GM18498 (cell line): ENCODE data around the gene UNC5CL.
A peak's percentile ranks its signal among the peaks of the same experiment; 100 is the strongest.
"Not testable (repeated sequence)": the region's sequence is repeated elsewhere in the genome, so short reads cannot be mapped to it uniquely, and the experiment has no call there.

ENCODE experiments used
- ATAC-seq: cut with Tn5 transposase; IDR thresholded peaks from one replicate; pipeline ENCODE4 v1.9.1; 2021; ENCODE audit warnings: mild to moderate bottlenecking, moderate library complexity; ENCODE audit not compliant: unreplicated experiment

UNC5CL gene

GRCh38 chr6:41011673-41012072 is 27.3 kb downstream of the UNC5CL start:
- ATAC-seq: no peak

- ATAC-seq: no peak
These were observed 29.4 kb downstream of the UNC5CL start for GRCh38 chr6:41009669-41010068.

DNA sequence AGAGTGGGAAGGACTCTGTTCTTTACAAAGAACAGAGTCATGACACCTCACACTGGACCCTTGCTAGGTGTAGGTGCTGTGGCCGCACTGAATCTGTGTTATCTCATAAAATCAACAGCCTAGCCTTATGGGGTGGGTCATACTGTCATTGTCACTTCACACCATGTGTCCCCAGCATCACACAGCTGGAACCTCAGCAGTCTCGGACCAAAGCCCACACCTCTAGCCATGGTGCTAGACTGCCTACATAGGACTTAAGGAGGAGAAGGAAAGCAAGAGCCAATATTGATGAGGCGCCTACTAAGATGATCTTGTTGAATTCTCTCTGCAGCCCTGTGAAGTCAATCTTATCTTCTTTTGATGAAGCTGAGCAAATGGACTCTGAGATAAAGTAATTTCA is 31.0 kb downstream of the UNC5CL start:
- ATAC-seq: no peak

DNA sequence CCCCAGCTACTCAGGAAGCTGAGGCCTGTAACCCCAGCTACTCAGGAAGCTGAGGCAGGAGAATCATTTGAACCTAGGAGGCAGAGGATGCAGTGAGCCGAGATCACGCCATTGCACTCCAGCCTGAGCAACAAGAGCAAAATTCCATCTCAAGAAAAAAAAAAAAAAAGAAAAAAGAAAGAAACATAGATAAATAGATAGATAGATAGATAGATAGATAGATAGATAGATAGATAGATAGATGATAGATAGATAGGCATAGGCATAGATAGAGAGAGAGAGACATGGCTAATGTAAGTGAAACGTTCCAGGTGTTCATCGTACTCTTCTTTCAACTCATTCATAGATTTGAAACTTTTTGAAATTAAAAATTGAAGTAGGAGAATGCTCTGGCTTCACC is 32.0 kb downstream of the UNC5CL start:
- ATAC-seq: not testable (repeated sequence)

DNA sequence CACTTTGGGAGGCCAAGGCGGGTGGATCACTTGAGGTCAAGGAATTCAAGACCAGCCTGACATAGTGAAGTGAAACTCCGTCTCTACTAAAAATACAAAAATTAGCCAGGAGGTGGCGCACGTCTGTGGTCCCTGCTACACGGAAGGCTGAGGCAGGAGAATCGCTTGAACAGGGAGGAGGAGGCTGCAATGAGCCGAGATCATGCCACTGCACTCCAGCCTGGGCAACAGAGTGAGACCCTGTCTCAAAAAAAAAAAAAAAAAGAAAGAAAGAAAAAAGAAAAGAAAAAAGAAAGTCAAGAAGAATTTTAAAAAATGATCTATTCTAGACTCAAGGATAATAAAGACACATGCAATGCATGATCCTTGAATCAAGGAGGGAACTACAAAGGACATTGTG is 32.8 kb downstream of the UNC5CL start:
- peak; percentile 60 for ATAC-seq

DNA sequence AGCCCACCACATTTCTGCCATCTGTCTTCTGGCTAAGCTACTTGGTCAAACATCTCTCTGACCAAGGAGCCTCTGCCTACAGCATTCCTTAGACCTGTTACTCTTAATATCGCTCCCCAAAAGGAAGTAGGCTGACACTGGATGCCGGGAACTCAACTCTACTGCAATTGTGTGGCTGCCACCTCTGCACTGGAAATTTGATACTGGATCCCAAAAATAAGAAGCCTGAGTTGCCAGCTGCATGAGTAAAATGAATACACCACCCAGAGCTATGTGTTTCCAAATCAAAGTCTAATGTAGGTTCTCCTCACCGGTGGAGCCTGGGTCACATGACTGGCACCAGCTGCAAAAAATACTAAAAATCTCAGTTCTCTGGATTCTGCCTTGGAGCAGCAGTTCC is 36.9 kb downstream of the UNC5CL start:
- no peak for ATAC-seq

DNA sequence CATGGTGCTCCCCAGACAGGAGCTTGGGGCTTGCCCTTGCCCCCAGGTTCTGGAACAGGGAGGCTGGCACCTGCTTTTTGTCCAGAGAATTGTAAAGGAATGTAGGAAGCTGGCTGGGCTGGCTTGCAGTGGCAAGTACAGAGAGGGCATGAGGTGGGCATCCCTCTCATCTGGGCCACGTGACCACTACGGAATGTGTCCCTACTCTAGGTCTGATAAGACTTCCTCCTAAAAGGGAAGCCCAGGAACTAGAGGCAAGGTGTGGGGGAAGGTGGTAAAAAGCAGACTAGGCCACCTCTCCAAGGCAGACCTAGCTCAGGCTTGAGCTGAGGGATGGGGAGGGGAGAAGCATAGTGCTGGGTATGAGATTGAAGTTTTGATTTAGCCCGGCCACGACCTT is 38.8 kb downstream of the UNC5CL start:
- ATAC-seq: no peak

DNA sequence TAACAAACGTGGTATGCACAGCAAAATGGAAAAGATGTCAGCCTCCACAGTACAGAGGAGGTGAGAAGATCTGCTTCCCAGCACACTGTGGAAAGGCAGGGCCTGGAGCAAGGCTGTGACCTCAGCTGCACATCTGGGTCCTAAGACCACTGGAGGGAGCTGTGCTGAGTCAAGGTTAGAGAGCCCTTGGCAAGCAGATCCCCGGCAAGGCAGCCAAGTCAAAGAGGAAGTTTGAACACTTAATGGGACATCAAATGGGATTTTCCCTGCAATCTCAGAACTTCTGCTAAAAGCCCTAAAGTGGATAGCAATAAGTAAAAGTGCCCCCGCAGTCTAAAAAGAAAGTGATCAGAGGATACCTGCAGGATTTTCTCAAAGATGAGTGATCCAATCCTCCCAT is 39.5 kb downstream of the UNC5CL start:
- ATAC-seq: no peak

DNA sequence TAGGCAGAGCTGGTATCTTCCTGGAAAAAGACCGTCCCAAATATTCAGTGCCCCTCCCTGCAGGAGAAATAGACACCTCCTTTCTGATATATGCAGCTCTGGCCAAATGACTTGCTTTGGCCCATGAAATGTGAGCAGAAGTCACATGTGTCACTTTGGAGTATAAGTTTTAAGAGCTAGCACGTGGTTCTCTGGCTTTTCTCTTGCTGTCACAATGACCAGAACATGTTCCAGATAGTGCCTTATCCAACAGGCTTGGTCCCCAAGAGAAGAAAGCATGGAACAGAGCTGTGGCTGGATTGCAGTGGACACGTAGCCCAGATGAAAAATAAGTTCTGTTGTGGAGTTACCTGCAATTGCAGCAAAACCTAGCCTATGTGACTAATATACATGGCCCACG is 40.4 kb downstream of the UNC5CL start:
- no peak for ATAC-seq

DNA sequence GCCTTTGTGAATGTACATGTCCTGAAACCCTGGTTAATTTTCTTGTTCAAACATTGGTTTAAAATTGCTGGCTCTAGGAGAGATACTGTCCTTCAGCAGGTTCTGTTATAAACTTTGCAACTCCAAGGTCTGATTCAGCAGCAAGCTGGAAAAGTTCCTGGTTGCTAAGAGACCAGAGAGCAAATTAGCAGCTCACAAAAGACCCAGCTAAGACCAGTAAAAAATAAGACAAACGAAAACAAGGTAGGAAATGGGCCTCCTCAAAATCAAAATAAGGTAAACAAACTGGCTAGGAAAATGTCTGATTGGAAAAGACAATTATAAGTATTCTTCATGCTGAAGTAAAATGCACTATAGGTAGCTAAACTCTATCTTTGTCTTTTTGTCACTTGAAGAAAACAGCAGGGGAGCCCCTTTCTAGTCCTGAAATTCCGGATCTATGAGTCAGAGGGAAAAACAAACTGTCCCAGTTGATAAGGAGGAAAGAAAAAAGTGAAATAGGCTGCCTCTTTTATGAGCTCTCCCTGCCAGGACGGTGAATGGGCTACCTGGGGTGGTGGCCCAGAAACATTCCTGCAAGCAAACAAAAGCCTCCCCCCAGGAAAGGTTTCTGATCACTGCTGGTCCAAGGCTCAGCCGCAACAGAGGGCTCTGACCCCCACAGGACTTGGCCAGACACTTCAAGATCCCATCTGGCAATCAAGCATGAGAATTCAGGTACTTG is 41.6 kb downstream of the UNC5CL start:
- ATAC-seq: no peak

DNA sequence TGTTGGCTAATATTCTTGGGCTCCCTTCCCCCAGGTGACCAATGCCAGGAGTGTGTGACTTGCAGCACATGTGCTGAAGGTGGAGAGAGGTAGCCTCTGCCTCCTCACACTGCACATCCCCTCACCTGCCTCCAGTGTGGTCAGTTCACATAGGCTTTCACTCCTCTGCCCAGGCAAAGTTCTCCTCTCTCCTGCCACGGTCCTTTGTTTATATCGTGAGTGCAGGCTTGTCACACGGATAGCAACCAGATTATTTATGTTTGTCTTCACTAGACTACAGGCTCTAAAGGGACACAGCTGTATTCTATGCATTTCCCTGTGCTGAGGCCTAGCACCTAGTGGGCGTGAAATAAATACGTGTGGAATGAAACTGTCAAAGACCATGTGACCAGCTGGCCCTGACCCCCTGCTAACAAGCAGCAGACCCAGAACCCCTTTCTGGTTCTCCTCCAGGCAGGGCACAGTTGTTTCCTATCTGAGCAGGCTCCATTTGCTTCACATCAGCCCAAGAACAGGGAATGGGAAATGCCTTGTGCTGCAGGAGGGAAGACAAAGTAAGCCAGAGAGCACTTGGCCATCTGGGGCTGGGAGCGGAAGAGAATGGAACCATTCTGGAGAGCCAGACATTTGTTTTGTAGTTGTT is 42.3 kb downstream of the UNC5CL start:
- no peak for ATAC-seq

GRCh38 chr6:40992746-40993145 is 46.3 kb downstream of the UNC5CL start:
- no peak for ATAC-seq

- no peak for ATAC-seq
These were observed 48.7 kb downstream of the UNC5CL start for GRCh38 chr6:40990301-40990700.

DNA sequence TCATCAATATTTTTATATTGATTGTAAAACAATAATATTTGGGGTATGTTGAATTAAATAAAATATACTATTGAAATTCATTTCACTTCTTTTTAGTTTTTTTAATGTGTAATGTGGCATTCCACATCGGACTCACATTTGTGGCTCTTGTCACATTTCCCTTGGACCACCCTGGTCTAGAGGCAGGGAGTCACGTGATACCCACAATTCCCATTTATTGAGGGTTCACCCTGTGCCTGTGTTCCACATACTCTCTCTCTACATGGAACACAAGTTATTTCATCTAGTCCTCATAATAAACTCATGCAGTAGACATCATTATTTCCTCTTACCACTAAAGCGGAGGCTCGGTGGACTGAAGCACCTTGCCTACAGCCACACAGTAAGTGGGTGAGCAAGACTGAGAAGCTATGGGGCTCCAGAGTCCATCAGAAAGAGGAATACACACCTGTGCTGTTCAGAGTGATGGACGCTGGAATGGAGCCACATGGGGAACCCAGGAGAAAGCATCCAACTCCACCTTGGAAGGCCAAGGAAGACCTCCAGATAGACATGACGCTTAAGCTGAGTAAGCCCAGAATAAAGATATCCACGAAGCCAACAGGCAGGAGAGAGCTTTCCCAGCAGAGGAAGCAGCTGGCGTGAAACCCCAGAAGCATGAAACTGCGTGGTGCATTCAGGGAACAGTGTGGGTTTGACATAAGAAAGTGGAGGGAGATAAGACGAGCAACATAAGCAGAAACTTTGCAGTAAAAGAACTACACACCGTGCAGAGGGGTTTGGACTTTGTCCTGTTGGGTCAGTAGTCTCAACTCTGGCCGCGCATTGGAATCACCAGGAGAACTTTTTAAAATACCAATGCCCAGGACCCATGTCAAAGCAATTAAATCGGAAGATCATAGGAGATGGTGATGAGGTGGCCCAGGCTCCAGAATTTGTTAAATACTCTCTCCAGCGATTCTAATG is 49.5 kb downstream of the UNC5CL start:
- no peak for ATAC-seq

DNA sequence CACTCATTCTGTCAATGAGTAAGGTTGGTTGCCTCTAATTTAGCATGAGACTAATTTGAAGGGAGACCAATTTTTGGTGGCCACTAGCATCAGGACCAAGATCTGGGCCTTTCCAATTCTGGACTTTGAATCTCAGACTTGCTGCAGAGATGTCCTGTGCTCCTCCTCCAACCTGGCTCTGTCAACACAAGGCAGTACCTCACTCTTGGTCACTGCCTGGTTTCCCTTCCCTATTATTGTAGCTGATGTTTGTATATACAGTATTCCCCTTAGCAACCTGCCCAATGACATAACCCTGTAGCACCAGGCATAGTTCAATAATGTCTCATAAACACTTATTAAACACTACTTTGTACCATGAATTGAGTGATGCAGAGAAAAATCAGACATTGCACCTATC is 50.4 kb downstream of the UNC5CL start:
- no peak for ATAC-seq

GRCh38 chr6:40986921-40987819 is 51.9 kb downstream of the UNC5CL start:
- ATAC-seq: no peak

DNA sequence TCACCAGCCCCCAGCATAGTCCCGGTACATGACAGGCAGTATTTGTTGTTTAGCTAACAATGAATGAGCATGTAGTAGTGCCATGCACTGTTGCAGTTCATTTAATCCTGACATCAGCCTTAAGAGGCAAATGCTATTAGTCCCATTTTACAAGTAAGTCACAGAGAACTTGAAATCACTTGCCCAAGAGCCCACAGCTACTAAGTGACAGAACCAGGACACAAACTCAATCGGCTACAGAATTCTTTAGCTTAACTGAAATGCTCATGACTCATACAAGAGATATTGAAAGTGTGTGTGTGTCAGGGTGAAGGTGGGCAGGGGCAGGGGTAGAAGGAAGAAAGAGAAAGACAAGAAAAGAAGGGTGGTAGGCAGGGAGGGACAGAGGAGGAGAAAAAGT is 52.7 kb downstream of the UNC5CL start:
- ATAC-seq: no peak

GRCh38 chr6:40983752-40984151 is 55.3 kb downstream of the UNC5CL start:
- no peak for ATAC-seq

DNA sequence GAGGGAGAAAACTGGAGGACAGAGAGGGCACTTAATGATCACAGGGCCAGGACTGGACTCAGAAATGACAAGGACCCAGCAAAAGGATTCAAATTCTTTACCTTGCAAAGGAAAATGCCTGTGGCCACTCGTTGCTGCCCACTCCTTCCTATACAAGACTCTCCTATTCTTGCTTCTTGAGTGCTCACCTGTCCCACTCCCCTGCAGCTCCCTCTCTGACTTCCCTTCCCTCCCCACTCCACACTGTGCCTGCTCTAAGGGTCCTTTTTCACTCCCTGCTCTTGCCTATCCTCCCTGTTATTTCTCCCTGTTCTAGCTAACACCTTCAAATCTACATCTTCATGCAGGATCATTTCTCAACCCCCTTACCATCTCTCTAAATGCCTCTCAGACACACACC is 56.1 kb downstream of the UNC5CL start:
- ATAC-seq: no peak

GRCh38 chr6:40978687-40979289 is 60.2 kb downstream of the UNC5CL start:
- ATAC-seq: no peak
